Activated CD4-positive, alpha-beta T cell treated with anti-CD3 and anti-CD28 coated beads, Interleukin-2, amount 10 ng/mL, durations not matched to agents 7 days and 5 days (primary cell): Measurements from ENCODE around the gene CACNA1D. TPM values are rescaled to one million over a fixed set of nuclear protein-coding genes. Genes with fewer than 3 reads are reported as not detected.

Experiments used
- CTCF ChIA-PET: fragments of 350-600 bp; sonication (Branson Sonifier 250); formaldehyde crosslinking; loops from one replicate; lab custom pipeline; 2021; ENCODE audit warnings: antibody characterized with exemption; lab: Charles Lee
- POLR2A ChIA-PET: fragments of 350-600 bp; sonication (Branson Sonifier 250); formaldehyde crosslinking; loops from one replicate; lab custom pipeline; 2021; ENCODE audit warnings: antibody characterized with exemption; lab: Charles Lee
- DNase-seq: peaks from one replicate; pipeline ENCODE4 v3.0.0-alpha.2; 2020
- H3K27ac Mint-ChIP-seq: one replicate; pipeline ENCODE4 v1.8.0; 2021; ENCODE audit warnings: mild to moderate bottlenecking, moderate library complexity, mixed read lengths
- H3K27me3 Mint-ChIP-seq: one replicate; pipeline ENCODE4 v1.8.0; 2021; ENCODE audit warnings: mixed read lengths
- H3K36me3 Mint-ChIP-seq: one replicate; pipeline ENCODE4 v1.8.0; 2021; ENCODE audit warnings: low read depth, mixed read lengths
- H3K4me1 Mint-ChIP-seq: one replicate; pipeline ENCODE4 v1.8.0; 2021; ENCODE audit warnings: mixed read lengths
- H3K4me3 Mint-ChIP-seq: one replicate; pipeline ENCODE4 v1.8.0; 2021; ENCODE audit warnings: mild to moderate bottlenecking, moderate library complexity, mixed read lengths
- H3K9me3 Mint-ChIP-seq: one replicate; pipeline ENCODE4 v1.8.0; 2021; ENCODE audit warnings: mixed read lengths
- total RNA-seq, 2 experiments: library from RNA; stranded (reverse); gene quantifications; one replicate each; pipeline ENCODE4 v1.2.3, GENCODE V29; 2021

Gene CACNA1D
- total RNA-seq, 2 experiments from 2014 or later: 0.15 to 0.33 TPM

DNA sequence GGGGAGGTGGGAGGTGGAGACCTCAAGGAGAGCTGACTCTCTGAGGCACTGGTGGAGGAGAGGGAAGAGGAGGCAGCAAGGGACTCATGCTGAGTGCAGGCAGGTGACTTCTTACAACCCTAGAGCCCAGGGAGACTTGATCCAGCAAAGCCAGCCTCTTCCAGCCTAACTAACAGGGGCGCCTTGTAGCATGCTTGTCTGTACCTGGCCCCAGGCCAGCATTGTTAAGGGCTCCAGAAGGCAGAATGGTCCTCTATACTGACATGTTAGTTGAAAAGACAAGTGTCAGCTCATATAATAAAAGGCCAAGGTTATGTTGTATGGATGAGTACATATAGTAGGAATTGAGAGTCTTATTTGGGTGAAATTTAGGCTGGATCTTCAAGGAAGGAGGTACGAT lies 286.4 kb downstream of the CACNA1D start:
- no peak for DNase-seq
- CTCF ChIA-PET: no interaction called here
- Mint-ChIP-seq H3K36me3 (no peaks in the 10 kb centered on the region), H3K9me3 (no peaks in the 10 kb centered on the region), H3K4me3 (no peak overlapping the region), H3K4me1 (peaks cover 3% of the 10 kb centered on the region), H3K27ac (no peak overlapping the region), H3K27me3 (peaks cover 8% of the 10 kb centered on the region)
- POLR2A ChIA-PET: no interaction called here

DNA sequence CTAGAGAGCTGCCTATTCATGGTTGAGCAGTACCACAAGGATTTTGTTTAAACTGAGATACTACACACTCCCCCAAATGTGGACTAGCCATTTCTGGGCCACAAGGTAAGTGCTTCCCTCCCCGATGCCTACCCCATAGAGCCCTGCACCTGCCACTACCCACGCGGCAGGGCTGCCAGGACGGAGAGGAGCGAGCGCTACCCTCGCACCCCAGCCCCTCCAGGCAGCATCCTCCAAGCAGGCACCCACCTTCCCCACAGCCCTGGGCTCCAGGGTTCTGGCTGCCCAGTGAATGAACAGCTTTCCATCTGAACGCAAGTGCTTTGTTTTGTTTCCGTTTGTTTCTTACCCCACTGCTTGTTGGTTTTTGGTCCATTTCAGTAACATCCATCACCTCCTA lies 292.6 kb downstream of the CACNA1D start:
- H3K4me1 Mint-ChIP-seq: no peaks in the 10 kb centered on the region
- H3K36me3 Mint-ChIP-seq: no peaks in the 10 kb centered on the region
- DNase-seq: no peak
- ChIA-PET POLR2A (no interaction called here), CTCF (no interaction called here)
- H3K4me3 Mint-ChIP-seq: no peak overlapping the region
- H3K27ac Mint-ChIP-seq: no peak overlapping the region
- no peaks in the 10 kb centered on the region for H3K9me3 Mint-ChIP-seq
- no peaks in the 10 kb centered on the region for H3K27me3 Mint-ChIP-seq

DNA sequence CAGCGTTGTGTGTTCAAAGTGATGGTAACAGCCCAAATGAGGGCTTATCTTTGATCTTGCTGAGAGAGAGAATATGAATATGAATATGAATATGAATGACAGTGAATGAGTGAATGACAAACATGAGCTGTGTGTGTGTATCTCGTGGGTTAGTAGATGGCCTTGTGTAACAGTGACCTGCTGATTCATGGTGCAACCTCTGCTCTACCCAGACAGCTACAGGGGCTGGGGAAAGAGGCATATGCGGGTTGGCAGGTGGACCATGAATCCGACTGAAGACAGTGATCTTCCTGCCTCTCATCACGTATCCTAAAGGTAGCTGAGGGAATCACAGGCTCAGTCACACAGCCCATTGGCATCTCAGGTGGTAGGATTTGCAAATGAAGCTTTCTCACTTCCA lies 293.6 kb downstream of the CACNA1D start:
- no peaks in the 10 kb centered on the region for H3K9me3 Mint-ChIP-seq
- no peaks in the 10 kb centered on the region for H3K4me1 Mint-ChIP-seq
- DNase-seq: no peak
- CTCF ChIA-PET: no interaction called here
- H3K4me3 Mint-ChIP-seq: no peak overlapping the region
- POLR2A ChIA-PET: no interaction called here
- no peaks in the 10 kb centered on the region for H3K36me3 Mint-ChIP-seq
- H3K27ac Mint-ChIP-seq: no peak overlapping the region
- no peaks in the 10 kb centered on the region for H3K27me3 Mint-ChIP-seq

DNA sequence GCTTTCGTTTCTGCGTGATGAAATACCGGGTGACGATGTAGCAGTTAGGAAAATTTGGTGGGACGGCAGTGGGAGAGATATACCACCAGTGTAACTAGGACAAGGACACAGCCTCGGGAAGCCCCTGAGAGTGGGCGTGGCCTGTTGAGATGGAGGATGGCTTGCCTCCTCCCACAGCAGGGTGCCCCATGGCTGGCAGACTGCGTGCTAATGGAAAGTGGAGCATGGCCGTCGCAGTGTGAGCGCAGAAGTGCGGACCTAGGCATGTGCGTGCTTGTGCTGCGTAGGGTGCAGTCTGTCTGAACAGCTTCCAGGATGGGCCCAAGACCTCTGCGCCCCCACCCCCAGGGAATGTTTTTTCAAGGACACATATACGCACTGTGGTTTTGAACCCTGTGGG lies 295.0 kb downstream of the CACNA1D start:
- CTCF ChIA-PET: no interaction called here
- no peaks in the 10 kb centered on the region for H3K4me1 Mint-ChIP-seq

DNA sequence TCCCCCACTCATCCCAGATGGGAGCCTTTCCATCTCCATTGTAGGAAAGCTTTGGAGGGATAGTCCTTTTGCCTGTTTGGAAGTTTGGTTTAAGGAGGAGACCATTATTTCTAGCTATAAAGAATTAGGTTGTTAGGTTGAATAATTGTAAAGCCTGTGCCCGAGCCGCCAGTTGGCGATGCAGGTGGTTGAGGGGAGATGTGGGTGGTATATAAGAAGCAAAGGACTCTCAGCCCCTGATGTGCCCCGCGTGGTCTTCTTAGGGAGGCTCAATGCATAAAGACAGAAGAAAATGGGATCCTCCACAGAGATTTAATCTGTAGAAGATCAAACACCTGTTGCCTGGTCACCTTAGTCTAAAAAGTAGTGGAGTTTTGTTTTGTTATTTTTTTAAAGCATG lies 296.1 kb downstream of the CACNA1D start:
- CTCF ChIA-PET: no interaction called here
- no peak overlapping the region for H3K27ac Mint-ChIP-seq
- peaks cover 11% of the 10 kb centered on the region for H3K27me3 Mint-ChIP-seq
- POLR2A ChIA-PET: no interaction called here
- no peak overlapping the region for H3K4me3 Mint-ChIP-seq
- no peaks in the 10 kb centered on the region for H3K9me3 Mint-ChIP-seq
- no peaks in the 10 kb centered on the region for H3K36me3 Mint-ChIP-seq
- no peak for DNase-seq
- no peaks in the 10 kb centered on the region for H3K4me1 Mint-ChIP-seq

More for the DNA sequence above, 295.0 kb downstream of the CACNA1D start:
- Mint-ChIP-seq H3K4me3 (no peak overlapping the region), H3K27ac (no peak overlapping the region), H3K27me3 (peaks cover 4% of the 10 kb centered on the region), H3K9me3 (no peaks in the 10 kb centered on the region), H3K36me3 (no peaks in the 10 kb centered on the region)
- no peak for DNase-seq
- POLR2A ChIA-PET: no interaction called here

DNA sequence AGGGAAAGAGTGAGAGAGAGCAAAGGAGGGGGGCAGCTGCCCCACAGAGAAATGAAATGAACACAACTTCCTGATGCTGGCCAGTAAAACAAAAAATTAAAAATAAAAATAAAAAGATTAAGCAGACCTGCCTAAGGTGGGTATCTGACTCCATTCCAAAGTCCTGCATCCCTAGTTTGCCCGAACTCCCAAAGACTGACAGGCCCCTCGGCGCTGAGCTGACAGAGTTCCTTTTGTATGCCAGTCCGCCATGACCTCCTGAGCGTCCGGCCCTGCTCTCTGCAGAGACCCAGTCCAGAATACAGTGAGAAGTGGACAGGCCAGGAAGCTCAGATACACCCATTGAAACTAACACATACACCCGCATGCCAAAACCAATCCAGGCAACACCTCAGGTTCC lies 296.9 kb downstream of the CACNA1D start:
- Mint-ChIP-seq H3K9me3 (no peaks in the 10 kb centered on the region), H3K4me1 (no peaks in the 10 kb centered on the region), H3K27me3 (peaks cover 14% of the 10 kb centered on the region), H3K27ac (no peak overlapping the region), H3K36me3 (no peaks in the 10 kb centered on the region), H3K4me3 (no peak overlapping the region)
- ChIA-PET POLR2A (no interaction called here), CTCF (no interaction called here)
- no peak for DNase-seq

DNA sequence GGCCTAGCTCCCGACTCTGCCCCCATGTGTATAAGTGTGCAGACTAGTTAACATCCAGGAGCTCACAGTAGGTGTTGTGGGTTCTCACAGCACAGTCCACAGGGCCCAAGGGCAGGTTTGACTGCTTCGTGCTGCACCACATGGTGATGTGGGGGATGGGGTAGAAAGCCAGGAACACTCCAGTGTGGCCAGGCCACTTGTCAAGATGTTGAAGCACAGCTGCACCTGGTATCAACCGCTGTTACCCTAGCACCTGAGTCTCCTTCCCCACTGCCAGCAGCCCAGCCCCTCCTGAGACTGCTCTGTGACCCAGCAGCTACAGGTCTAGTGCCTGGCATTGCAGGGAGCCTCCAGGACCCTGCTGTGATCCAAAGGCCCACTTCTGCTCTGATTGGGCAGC lies 298.5 kb downstream of the CACNA1D start:
- peaks cover 25% of the 10 kb centered on the region for H3K27me3 Mint-ChIP-seq
- no peaks in the 10 kb centered on the region for H3K9me3 Mint-ChIP-seq
- CTCF ChIA-PET: interaction anchor here (1.4 kb wide), 1 partner anchor 25 kb away, joined by 4 read pairs; no protein-coding TSS in a partner anchor

DNA sequence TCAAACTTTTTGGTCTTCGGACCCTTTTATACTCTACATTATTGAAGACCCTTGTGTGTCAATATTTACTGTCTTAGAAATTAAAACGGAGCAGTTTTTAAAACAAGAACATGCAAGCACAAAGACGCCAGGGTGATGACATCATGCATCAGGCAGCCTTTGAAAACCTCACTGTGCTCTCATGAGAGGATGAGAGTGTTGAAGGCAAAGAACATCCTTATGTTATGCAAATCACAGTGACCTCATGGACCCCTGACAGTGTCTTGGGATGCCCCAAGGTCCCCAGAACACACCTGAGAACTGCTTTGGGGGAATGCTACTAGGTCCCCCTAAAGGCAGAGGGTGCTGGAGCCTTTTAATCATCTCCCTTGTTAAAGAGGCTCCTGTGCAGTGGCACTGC lies 300.2 kb downstream of the CACNA1D start:
- no peak for DNase-seq
- Mint-ChIP-seq H3K27me3 (peaks cover 28% of the 10 kb centered on the region), H3K36me3 (no peaks in the 10 kb centered on the region), H3K27ac (no peak overlapping the region), H3K4me3 (no peak overlapping the region), H3K9me3 (no peaks in the 10 kb centered on the region), H3K4me1 (no peaks in the 10 kb centered on the region)
- ChIA-PET CTCF (no interaction called here), POLR2A (no interaction called here)

More for the DNA sequence above, 298.5 kb downstream of the CACNA1D start:
- no peaks in the 10 kb centered on the region for H3K4me1 Mint-ChIP-seq
- no peak overlapping the region for H3K27ac Mint-ChIP-seq
- POLR2A ChIA-PET: no interaction called here
- DNase-seq: no peak
- H3K4me3 Mint-ChIP-seq: no peak overlapping the region
- no peaks in the 10 kb centered on the region for H3K36me3 Mint-ChIP-seq

DNA sequence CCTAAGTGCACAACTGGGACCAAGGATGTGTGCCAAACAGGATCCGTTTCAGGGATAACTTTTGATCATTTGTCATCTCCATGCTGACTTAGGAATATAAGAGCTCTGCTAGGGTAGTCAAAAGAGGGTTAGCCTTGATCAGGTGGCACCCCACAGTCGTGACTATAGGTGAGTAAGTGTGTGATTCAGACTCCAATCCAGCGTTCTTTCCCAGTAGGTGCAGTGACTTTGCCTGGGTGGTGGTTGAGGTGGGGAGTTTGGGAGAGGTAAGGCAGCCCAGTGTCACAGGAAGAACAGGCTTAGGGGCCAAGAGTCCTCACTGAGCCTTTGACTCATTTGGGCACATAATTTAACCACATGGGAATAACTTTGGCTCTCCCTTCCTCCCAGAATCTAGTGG lies 300.8 kb downstream of the CACNA1D start:
- DNase-seq: no peak
- CTCF ChIA-PET: interaction anchor here (1.2 kb wide), 1 partner anchor 10 kb away, joined by 7 read pairs; no protein-coding TSS in a partner anchor
- H3K4me1 Mint-ChIP-seq: no peaks in the 10 kb centered on the region
- H3K4me3 Mint-ChIP-seq: no peak overlapping the region
- peaks cover 28% of the 10 kb centered on the region for H3K27me3 Mint-ChIP-seq
- POLR2A ChIA-PET: no interaction called here
- H3K36me3 Mint-ChIP-seq: no peaks in the 10 kb centered on the region
- no peak overlapping the region for H3K27ac Mint-ChIP-seq
- H3K9me3 Mint-ChIP-seq: no peaks in the 10 kb centered on the region

DNA sequence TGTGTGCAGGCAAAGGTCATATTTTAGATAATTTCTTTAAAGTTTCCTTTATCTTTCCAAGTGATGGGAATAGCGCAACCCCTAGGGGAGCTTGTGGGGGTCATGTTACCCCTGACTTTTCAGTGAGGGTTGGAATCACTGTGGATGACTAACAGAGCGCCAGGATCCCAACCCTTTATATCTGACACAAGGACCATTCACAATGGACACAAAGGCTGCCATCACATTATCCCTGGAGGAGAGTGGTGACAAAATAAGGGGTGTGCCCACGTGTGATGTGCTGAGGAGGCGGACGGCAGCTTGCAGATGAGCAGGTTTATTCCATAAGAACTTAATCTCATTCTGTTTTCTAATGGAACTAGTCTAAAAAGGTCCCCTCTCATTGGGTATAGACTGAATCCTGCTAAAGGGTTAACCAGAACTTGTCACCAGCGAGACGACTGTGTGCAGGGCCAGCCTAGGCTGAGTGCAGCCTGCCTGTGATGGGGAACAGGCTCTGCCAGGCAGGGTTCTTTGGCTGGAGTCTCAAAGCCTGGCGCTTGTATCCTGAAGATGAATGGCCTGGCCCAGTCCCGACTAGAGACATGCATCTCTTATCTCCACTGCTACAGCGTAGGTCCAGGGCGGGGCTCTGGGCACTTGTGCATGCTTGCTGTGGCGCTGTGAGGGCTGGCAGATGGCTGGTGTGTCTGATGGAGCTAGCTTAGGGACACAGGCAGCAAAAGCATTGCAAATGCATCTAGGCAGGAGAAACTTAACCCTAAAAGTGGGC lies 301.6 kb downstream of the CACNA1D start:
- Mint-ChIP-seq H3K9me3 (no peaks in the 10 kb centered on the region), H3K4me1 (no peaks in the 10 kb centered on the region), H3K36me3 (no peaks in the 10 kb centered on the region), H3K4me3 (no peak overlapping the region), H3K27me3 (peaks cover 28% of the 10 kb centered on the region), H3K27ac (no peak overlapping the region)
- ChIA-PET POLR2A (no interaction called here), CTCF (interaction anchor here (1.2 kb wide), 1 partner anchor 11 kb away, joined by 7 read pairs; no protein-coding TSS in a partner anchor)
- no peak for DNase-seq

DNA sequence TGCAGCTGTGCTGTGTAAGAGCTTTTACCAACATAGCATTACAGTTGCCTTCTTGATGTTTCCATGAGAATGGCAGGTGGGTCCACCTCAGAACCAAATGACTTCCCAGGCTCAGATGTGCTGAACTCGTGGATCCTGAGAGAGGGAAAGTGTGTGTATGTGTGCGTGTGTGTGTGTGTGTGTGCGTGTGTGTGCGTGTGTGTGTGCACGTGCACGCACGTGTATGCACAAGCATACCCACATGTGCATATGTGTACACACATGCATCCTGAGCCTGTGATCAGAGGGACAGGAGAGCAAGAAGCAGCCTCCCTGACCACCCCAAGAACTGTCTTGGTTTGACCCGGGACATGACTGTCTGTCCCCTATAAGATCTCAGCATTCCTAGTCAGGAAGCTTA lies 303.7 kb downstream of the CACNA1D start:
- Mint-ChIP-seq H3K9me3 (no peaks in the 10 kb centered on the region), H3K4me1 (no peaks in the 10 kb centered on the region), H3K36me3 (no peaks in the 10 kb centered on the region), H3K27ac (no peak overlapping the region), H3K27me3 (peaks cover 28% of the 10 kb centered on the region), H3K4me3 (no peak overlapping the region)
- DNase-seq: no peak
- ChIA-PET POLR2A (no interaction called here), CTCF (no interaction called here)

DNA sequence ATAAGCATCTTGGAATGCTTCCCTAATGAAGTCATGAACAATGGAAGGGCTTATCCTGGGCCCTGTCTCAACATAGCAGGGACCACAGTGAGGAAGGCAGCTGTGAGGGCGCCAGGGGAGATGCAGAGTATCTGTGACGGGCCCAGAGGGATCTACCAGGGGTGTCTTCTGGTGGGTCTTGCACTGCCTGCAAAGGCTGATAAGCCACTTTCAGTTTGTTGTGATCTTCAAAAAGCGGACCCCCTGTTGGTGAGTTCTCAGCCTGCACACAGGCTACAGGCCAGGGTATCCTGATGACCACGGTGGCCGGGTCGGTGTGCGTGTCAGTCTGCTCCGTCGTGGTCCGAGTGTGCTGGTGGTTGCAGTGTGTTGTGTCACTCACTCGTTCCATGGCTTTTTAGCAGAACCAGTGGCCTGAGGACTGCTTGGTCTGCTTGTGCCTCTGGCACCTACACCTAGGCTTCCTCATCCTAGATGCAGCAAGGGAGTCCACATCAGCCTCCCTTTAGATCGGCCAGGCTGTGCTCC lies 305.0 kb downstream of the CACNA1D start:
- no peak for DNase-seq
- H3K27me3 Mint-ChIP-seq: peaks cover 25% of the 10 kb centered on the region
- ChIA-PET CTCF (no interaction called here), POLR2A (no interaction called here)
- no peaks in the 10 kb centered on the region for H3K4me1 Mint-ChIP-seq
- no peaks in the 10 kb centered on the region for H3K36me3 Mint-ChIP-seq
- no peak overlapping the region for H3K4me3 Mint-ChIP-seq
- no peak overlapping the region for H3K27ac Mint-ChIP-seq
- no peaks in the 10 kb centered on the region for H3K9me3 Mint-ChIP-seq

DNA sequence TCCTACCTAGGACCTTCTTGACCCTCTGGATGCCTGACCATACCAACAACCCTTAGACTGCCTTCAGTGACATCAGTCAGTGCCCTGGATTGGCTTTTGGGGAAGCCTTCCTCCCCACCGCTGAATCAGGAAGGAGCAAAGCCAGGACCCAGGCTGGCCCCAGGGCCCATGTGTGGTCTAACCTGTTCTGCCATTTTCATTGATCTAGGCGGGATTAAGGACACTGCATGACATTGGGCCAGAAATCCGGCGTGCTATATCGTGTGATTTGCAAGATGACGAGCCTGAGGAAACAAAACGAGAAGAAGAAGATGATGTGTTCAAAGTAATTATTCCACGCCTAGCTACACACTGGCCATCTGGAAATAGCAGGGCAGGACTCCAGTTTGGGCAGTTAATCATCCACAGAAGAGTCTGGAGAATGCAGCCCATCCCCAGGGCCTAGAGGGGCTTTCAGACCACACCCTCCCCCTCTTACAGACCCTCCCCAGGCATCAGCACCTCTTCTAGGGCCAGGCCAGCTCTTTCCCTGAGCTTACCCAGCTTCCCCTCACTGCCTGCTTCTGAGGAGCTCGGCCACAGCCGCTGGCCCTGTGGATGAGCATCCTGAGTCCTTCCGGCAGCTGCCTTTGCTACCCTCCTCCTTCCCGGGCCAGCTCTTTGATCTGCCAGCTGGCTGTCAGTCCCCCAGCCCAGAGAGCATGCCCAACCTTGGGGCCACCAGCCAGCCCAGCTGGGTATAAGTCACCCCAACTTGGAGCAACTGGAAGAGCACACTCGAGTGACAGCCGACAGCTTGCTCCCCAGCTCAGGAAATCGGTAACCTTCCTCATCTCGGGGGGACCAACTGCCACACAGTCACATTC lies 305.9 kb downstream of the CACNA1D start:
- CTCF ChIA-PET: no interaction called here
- no peaks in the 10 kb centered on the region for H3K9me3 Mint-ChIP-seq
- H3K4me3 Mint-ChIP-seq: no peak overlapping the region
- POLR2A ChIA-PET: no interaction called here
- no peaks in the 10 kb centered on the region for H3K4me1 Mint-ChIP-seq
- no peaks in the 10 kb centered on the region for H3K36me3 Mint-ChIP-seq
- no peak for DNase-seq
- H3K27me3 Mint-ChIP-seq: peaks cover 19% of the 10 kb centered on the region
- no peak overlapping the region for H3K27ac Mint-ChIP-seq
